Left colon (tissue), 2 donors: Measurements from ENCODE around the gene ZBTB20. TPM values are rescaled to one million over a fixed set of nuclear protein-coding genes. Genes with fewer than 3 reads are reported as not detected.
A peak's percentile ranks its signal among the peaks of the same experiment; 100 is the strongest.

Source experiments
- ATAC-seq: fragments of 200-7000 bp; cut with Tn5 transposase; one replicate; pipeline ENCODE4 v1.9.1; 2020; ENCODE audit warnings: mild to moderate bottlenecking, moderate library complexity
- DNase-seq, 2 donors: peaks; one replicate each; pipeline ENCODE4 v3.0.0-alpha.2; 2020
- intact Hi-C, 2 donors: fragments of 100-400 bp; cut with DNase I in 1 of 2; cut with micrococcal nuclease in 1 of 2; formaldehyde crosslinking; loops; one replicate each; pipeline versions ENCODE4 v1.11.2 to v1.14.0; 2022; cut with DNase I, micrococcal nuclease
- total RNA-seq, 2 donors: library from RNA; stranded (reverse); fragmentation: NEBNext Ultra II Directional; extraction: Animal tissue kit (Norgen Biotek cat#: 25700); gene quantifications; one replicate each; pipeline ENCODE4 v1.2.1, GENCODE V29; 2021
- donor health status: DM: no; HTN: no; CAD: no.
- donor health status: DM: yes; HTN: yes; CAD: no.

Gene ZBTB20
- total RNA-seq, 2 donors from 2014 or later, result 27.1 to 27.3 TPM

DNA sequence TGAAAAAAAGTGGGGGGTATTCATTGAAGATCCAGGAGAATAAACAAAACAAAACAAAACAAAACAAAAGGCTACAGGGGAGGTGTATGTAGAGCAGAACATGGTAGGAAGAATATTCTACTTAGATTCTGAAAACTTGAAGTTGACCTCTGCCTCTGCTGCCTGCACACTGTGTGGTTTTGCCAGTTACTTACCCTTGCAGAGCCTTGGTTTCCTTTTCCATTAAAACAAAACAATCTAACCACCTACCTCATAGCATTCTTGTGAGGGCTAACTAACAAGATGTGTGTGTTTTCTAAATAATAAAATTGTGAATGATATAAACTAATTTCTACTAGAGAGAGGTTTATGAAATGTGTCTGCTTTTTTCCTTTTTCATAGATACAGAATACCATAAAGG is 430.2 kb downstream of the ZBTB20 start:
- ATAC-seq (no peak), DNase-seq (no peak)
- intact Hi-C loops, result no loop called here

DNA sequence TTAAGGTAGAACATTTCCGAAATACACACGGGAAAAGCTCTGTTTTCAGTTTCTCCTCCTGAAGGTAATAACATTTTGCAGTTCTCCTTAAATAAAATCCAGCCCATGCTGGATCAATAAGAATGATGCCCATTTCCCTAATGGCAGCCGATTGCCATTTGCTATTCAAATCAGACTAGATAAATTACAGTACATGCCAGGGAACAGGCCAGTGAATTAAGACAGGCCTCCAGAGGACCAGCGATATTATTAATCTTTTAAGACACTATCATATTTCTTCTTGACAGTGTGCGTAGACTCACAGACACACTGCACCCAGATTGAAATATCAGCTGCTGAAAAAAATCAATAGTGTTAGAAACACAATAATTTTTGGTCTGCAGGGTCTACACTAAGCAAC is 431.0 kb downstream of the ZBTB20 start:
- DNase-seq, result no peak
- no peak for ATAC-seq
- intact Hi-C loops, result no loop called here

DNA sequence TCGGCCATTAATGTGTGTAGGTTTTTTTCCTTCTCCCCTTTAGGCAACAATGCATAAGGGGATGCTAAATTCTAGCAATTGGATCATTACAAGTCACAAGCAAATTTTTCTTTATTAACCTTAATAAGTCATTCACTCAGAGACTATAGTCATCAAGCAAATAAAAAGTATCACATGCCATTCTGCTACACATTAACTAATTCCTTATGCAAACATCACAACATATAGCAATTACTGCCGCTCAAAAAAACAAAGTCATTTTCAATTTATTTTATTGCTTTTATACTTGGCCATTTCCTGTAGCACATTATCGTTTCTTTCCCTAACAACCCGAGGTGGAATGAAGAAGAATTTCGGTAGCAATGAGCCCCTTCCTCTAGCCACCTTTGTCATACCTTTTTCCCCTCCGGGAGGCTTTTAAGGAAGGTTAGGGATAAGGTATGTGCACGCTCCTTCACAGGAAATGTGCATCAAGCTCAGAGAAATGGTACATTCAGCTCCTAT is 432.1 kb downstream of the ZBTB20 start:
- DNase-seq (no peak), ATAC-seq (peak; percentile 81)
- intact Hi-C loops, result no loop called here

DNA sequence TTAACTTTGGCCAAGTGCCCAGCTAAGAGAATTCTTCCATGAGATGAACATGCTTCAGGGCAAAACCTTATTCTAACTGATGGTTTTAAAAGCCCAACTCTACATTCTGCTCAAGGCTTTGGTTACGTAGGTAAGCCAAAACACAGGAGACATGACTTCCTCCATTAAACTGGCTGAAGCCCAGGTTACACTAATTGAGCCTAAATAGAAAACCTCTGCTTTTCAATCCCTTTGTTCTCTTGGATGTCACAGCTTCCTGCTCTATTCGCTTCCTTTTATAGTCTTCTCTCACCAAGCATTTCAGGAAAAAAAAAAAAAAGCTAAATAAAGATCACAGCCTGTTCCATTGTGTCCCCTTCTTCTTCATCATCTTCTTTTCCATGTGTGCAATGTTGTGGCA is 432.9 kb downstream of the ZBTB20 start:
- ATAC-seq (peak; percentile 16), DNase-seq (no peak)
- intact Hi-C loops, result no loop called here

DNA sequence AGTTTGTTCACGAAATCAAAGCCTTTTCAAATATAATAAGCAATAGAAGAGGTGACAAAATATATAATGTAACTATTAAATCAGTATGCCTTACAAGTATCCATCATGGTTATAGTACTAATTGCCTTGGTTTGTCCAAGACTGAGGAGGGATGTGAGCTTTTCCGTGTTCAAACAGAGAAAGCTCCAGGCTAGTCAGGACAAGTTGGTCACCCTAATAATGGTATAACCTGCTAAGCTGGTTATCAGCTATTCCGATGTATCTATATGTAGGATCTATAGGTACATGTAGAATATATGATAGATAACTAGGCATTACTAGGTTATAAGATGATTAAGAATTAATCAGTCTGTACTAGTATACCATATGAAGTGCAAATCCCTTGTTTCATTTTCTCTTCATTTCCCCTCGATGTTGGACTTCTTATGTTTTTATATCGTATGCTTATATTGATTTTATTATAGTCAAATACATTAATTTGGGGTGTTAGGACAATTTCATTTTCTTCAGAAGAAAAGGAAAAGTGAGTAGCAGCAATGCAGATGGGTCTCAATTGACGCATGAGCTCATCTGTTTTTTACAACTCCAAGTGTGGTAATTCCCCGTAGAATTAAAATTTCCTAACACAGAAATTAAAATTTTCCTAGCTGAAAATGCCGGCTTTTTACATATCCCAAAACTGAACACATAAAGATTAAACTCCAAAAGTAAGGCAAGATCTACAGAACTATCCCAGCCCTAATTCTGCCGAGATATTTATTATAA is 434.2 kb downstream of the ZBTB20 start:
- DNase-seq, result no peak
- intact Hi-C loops, result no loop called here
- ATAC-seq, result no peak

DNA sequence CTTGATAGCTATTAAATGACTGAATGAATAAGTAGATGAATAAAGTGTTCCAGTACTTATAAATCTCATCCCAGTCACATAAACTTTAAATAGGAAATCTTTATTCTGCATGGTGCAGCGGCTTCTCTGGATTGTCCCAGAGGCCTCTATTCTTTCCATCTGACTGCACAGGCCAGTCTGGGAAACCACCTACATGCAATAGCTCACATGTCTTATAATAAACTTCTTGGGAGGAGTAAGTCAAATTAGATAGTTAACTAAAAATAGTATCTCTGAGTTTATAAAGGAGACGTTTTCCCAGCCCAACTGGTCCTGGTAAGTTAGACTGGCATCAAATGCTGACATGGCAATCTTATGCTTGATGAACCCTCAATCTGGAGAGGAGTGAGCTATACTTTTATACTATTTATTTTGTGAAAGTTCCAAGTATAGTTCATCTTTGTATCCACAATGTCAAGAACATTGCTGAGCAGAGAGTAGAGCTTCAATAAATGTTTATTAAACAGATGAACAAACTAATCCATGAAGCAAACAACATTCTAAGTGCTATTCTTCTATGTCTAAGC is 435.7 kb downstream of the ZBTB20 start:
- intact Hi-C loops, result no loop called here
- DNase-seq (no peak), ATAC-seq (no peak)

DNA sequence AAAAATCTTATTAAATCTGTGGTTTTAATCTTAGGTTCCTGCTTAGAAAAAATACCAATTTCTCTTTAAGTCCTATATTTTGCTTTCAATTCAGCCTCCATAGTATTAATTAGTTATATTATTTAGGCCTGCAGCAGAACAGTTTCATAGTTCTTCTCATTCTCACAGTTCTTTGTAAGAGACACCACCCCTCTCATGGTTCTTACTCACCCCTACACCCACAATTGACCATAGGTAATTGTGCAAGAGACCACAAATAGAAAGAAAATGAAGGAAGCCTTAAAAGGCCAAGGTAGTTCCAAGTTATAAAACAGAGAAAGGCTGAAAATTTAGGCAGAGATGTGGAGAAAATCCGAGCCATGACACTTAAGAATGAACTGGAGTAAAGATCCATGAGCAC is 438.0 kb downstream of the ZBTB20 start:
- ATAC-seq (no peak), DNase-seq (no peak)
- intact Hi-C loops, result no loop called here

DNA sequence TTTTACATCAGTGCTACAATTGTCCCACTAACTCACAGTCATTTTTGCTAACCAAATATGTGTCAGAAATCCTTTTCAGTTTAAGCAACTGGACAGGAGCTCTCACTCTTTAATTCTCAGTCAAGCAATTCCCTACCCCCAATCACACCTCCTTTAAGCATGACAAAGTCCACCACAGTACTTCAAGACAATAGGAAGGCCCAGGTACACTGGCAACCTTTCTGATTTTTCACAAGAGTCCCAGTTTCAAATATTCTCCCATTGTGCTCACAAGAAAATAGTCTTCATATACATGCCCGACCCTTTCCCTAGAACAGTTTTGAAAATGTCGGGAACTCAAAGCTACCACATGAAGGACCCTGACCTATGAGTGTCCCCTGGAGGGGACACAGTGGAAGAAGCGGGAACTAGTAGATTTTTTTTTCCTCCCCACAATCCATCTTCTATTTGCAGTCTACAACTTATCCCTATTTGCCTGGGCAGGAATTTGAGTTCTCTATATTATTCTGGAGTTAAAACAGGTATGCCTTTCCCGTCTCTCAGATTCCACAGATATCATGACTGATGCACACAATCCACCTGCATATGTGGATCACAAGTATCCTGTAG is 439.7 kb downstream of the ZBTB20 start:
- no peak for DNase-seq
- peak; percentile 41 for ATAC-seq
- intact Hi-C loops, result no loop called here

DNA sequence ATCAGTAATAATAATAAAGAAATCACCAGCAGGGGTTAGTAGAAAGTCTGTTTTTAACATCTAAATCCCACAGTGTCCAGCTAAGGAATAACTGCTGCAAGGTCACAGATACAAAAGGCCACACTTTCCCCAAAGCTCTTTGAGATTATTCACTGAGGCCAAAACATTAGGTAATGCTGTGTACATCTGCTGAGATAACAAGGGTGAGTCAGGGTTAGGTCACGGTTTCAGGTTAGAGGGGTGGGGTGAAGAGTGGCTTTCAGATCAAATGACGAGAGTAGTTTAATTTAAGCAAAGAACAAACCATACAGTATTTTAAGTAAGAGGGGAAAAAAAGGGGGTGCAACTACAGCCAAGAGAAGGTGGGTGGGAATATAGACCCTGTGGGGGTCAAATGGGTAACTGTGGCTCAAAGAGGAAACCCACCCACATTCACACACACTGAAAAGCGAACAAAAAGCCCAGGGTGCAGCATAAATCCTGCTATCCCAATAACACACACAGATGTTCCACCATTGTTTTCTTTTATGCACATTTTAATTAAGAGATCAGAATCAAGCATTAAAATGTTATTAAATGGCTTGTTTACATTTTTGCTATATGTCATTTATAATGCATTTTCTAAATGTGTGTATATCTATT is 440.4 kb downstream of the ZBTB20 start:
- ATAC-seq (peak; percentile 67), DNase-seq (no peak)
- intact Hi-C loops, result no loop called here

DNA sequence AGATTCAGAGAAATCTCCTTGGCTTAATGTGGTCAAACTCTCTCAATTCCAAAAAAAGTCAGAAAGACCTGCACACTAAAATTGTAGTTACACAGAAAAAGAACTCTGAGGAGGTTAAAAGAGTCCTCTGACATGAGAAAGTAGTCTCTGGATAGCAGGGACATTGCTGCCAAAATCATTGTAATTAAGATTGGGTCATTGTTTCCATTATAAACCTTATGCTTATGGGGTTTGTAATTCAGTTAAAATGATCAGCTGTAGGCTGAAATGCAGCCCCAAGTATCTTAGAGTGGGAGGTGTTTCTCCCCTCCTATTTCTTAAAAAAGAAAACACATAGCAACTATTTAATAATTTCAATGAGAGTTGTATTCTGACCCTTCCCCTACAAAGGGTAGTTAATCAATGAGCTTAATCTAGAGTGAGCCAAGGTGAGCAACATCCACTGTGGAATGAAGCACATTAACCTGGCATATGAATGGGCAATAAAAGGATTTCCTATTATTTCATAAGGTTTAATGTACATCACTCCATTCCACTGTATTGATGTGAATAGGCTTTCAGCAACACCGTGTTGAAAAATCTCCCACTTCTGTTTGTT is 446.4 kb downstream of the ZBTB20 start:
- ATAC-seq (no peak), DNase-seq (no peak)
- intact Hi-C loops, result no loop called here

DNA sequence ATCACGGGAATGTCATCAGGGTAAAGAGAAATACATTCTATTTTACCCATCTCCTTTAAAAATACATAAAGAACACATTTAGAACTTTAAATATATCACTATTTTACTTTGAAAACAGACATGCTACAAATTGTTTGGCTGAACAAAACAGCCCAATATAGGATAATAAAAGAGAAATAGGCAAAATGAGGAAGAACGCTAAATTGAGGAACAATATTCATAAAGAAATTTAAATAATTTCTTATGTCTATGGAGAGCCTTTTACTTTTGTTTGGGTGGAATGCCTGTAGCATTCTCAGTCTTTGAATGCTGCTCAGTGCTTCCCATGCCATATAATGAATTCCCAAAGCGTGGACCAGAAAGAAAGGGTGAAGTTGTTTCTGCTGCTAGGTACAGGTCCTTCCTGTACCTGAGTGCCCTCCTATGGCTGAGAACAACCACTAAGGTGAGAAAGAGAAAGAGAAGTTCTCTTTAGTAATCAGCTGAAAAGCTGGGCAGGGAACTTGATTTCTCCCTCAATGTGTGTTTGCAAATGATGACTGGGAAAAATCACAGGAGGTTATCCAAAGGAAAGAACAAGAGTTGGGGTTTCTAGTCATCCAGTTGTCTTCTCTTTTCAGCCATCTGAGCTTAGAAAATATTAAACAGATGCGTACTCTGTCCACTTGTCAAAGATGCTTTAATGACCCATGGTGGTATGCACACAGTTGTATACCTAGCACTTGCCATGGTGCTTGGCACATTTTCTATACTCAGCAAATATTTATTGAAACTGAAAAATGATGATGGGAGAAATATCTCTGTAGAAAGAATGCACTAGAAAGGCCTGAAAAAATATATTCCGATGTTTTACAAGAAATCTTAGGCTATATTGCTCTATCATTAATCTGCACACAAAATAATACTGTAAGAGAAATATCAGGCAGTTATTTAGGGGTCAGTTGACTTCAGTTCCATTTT is 448.7 kb downstream of the ZBTB20 start:
- intact Hi-C loops, result no loop called here
- DNase-seq, result no peak
- no peak for ATAC-seq

DNA sequence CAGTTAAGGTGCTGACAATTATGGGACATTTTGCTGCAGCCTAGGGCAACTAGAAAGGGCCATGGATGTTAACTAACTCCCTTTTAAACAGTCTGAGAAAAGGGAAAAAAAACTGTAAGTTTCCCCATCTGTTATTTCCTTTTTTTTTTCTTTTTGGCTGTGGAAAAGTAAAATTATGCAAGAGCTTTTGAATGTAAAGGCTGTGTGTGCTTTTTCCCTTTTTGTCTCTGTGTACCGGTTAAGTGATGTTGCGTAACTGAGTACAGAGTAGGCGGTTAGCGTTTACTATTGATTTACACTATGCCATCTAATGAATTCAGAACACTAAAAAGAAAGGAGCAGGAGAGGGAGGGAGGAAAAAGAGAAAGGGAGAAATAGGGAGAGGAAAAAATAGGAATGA is 449.7 kb downstream of the ZBTB20 start:
- intact Hi-C loops, result no loop called here
- DNase-seq, result no peak
- ATAC-seq, result no peak

DNA sequence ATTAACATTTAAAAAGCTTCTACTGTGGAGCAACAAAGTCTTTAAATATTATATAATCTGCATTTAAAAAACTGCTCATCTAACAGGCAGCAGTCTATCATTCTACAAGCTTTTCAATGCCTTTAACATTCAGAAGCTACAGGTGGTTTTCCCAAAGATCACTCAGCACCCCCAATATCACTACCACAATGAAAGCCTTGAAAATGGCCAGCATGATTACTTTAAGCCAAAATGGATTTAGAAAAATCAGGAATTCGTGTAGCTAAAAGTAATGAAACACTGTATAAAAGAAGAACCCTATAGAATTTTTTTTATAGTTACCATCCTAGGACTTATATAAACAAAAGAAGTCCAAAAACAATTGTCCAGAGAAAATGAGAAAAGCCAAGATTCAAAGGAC is 452.8 kb downstream of the ZBTB20 start:
- intact Hi-C loops, result no loop called here
- ATAC-seq (no peak), DNase-seq (no peak)

DNA sequence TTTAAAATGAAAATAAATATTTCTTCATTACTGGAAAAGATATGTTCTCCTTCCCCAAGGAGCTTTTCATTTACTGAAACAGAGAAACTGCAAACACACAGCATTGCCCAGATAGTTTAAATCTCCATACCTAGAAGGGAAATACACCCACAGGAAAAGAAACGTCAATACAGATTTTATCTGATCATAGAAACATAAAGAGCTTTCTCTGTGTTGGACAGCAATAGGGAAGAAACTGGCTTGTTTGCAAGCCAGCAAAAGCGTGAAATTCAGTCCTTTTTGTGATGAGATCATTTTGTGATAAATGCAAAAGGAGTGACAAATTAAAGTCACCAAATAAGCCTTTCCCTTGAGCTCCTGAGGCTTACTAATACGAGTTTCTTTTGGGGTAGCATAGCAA is 455.2 kb downstream of the ZBTB20 start:
- ATAC-seq, result no peak
- no peak for DNase-seq
- intact Hi-C loops, result no loop called here

DNA sequence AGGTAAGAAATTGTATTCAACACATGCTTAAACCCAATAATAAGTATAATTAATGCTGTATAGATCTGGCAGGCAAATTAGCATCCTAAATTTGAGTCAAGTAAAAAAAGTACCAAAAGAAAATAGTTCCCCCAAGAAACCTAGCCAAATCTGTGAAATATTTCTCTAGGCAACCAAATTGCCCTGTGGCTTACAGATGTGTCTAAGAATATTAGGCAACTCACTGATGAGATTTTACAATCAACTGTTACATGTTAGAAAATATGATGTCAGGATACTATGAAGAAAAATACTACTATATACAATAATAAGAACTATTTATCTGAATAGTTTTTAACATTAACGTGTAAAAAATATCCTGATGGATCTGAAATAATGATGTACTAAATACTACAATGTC is 456.2 kb downstream of the ZBTB20 start:
- ATAC-seq, result no peak
- no peak for DNase-seq
- intact Hi-C loops, result no loop called here

DNA sequence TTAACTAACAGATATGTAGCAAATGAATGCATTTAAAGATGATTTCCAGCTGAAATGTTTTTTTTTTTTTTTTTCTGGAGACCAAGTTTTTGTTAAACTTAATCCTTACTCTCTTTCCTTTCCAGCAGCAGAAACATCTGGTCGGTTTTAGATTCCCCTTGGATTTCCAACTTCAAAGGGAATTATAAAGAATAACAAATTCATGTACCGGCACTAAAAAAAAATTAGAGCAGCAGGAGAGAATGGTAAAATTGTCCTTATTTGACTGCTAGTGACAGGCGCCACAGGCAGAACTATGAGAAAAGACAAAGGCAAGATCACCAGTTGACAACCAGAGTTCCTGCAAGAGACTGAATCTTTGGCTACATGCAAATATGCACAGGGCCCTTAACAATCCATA is 459.9 kb downstream of the ZBTB20 start:
- no peak for DNase-seq
- intact Hi-C loops, result no loop called here
- ATAC-seq, result no peak

DNA sequence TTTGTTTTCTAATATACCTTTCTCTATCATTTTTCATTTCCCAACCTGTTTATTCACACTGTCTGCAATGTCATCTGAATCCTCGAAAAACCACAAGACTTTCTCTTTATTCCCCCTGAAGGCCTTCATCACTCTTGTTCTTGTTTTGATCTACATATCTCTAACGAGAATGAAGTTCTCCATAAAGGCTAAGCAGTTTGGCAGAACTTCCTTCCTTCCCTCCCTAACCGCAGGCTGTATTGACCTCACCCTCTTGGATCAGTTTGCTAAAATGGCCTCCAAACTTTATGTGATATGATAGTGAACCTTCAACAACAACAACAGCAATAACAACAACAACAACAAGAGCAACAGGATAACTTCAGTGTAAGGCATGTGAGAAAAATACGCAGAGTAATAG is 460.5 kb downstream of the ZBTB20 start:
- ATAC-seq (no peak), DNase-seq (no peak)
- intact Hi-C loops, result no loop called here

DNA sequence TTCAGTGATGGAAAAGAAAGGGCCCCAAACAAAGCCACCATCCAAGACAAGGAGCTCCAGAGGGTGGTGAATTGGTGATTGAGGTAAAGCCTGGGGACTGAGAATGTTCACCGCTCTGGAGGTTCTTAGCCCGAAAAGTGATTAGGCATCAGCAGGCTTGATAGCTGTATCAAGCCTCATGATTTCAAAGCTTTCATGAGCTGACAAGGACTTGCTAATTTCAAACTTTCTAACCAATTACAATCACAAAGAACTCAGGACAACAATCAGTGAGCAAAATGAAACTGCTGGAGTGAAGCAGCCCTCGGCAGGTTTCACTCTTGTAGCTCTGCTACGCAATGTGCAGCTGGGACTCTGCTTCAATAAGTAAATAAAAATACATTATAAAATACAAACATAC is 461.9 kb downstream of the ZBTB20 start:
- ATAC-seq, result no peak
- intact Hi-C loops, result no loop called here
- no peak for DNase-seq

DNA sequence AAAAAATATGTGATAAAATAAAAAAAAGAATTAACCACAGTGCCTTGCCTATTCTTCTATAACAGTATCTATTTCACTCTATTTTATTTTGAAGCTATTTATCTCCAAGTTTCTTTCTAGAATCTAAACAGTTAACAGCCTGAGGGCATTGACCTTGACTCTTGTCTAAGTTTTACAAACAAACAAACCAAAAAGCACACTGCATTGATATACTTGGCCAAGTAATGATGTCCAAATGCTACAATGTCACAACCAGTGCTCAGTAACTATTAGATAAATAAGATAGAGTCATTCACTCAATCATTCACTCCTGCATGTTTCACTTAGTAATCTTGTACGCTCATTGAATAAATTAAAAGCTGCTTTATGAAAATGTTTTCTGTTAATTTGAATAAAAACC is 466.8 kb downstream of the ZBTB20 start:
- intact Hi-C loops, result no loop called here
- DNase-seq (no peak), ATAC-seq (no peak)
